Stimulated activated CD4-positive, alpha-beta T cell treated with anti-CD3 and anti-CD28 coated beads, Interleukin-1b, Interleukin-23, amount 100 ng/mL, for 24 hours (primary cell): ENCODE measurements around the gene RAB31.
A peak's percentile ranks its signal among the peaks of the same experiment; 100 is the strongest.
"Not testable (repeated sequence)": the region's sequence is repeated elsewhere in the genome, so short reads cannot be mapped to it uniquely, and the experiment has no call there.

Source experiments
- DNase-seq, 4 experiments: peaks; one replicate each; pipeline ENCODE4 v3.0.0-alpha.2; 2020; ENCODE audit warnings: low read depth in 4 of 4, low spot score in 1 of 4

The RAB31 gene, protein sequence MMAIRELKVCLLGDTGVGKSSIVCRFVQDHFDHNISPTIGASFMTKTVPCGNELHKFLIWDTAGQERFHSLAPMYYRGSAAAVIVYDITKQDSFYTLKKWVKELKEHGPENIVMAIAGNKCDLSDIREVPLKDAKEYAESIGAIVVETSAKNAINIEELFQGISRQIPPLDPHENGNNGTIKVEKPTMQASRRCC

DNA sequence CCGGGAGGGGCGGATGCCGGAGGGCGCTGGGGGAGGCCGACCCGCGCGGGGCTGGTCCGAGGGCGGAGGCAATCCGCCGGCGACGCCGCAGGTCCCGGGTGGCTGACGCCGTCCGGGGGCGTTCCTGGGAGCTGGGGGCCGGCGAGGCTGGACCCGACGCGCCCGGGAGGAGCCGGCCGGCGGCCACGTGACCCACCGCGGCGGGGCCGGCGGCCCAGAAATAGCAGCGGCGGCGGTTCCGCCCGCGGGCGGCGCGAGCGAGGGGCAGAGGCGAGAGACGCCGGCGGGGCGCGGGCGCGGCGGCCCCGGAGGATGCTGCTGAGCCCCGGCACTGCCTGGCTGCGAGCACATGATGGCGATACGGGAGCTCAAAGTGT, at the start of gene RAB31:
Gene RAB31, plus strand, starts transcription at position 245 of the 377 bp plus-strand sequence. Its CDS starts 105 bp downstream, at position 350.
- no peak for DNase-seq

GRCh38 chr18:9659499-9660375, 48.4 kb upstream of the RAB31 start:
- no peak for DNase-seq

DNA sequence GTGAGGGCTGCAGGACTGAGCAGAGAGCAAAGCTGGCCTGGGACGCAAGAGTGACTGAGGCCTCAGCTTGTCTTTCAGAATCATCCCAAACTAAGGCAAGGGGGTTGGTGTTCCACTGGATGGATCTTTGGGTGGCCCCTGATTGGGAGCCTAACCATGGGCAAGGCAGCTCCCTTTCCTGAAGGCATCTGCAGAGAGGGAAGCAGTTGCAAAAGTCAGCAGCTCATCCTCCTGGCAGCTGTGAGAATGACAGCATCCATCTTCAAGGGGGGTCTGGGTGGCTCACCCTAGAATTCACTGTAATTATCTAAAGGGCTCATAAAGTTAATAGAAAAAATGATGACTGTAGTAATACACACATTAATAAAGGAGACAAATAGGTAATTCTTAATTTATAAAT, 46.5 kb upstream of the RAB31 start:
- no peak for DNase-seq

GRCh38 chr18:9663377-9663776, 44.7 kb upstream of the RAB31 start:
- DNase-seq: no peak

- DNase-seq: no peak
Measured at GRCh38 chr18:9665314-9665713, 42.8 kb upstream of the RAB31 start.

- DNase-seq: no peak
Measured at GRCh38 chr18:9666548-9666947, 41.6 kb upstream of the RAB31 start.

GRCh38 chr18:9669016-9669415, 39.1 kb upstream of the RAB31 start:
- DNase-seq: no peak

- DNase-seq: no peak
Measured at GRCh38 chr18:9671214-9671613, 36.9 kb upstream of the RAB31 start.

DNA sequence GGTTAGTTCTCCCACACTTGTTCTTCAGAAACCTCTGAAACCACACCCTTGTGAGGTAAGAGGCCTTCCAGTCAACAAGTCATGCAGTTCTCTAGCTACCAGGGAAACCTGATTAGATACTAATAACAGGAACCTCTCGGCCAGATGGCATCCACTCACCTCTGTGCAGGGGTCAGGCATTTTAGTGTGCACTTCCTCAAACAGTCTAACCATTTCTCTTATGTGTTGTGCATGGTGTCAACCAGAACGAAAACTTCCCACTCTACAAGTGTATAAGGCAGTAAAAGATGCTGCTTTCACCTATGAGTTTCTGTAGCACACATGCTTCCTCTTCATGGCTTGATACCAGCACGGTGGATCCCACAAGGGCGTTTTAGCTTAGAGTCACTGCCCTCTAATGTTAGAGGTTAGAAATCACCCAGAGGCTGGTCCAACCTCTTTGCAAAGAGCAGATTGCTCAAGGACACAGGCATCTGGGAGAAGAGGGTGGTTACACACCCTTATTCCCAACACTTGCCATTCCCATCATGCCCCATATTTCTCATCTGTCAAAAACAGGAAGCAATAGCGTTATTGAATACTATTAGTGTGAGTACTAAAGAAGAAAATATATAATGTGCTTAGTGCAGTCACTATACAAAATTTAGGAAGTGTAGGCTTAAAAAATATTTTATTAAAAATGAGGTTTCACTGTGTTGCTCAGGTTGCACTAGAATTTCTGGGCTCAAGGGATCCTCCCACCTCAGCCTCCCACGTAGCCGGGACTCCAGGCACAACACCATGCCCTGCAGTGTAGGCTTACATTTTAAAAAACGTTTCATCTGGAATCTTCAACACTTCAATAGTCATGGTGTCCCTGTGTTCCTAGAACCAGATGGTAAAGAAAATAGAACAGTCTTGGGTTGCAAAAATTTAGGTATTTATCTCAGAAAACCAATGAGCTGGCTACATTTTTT, 34.5 kb upstream of the RAB31 start:
- peak in 1 of 4 experiments; percentile 3 for DNase-seq

DNA sequence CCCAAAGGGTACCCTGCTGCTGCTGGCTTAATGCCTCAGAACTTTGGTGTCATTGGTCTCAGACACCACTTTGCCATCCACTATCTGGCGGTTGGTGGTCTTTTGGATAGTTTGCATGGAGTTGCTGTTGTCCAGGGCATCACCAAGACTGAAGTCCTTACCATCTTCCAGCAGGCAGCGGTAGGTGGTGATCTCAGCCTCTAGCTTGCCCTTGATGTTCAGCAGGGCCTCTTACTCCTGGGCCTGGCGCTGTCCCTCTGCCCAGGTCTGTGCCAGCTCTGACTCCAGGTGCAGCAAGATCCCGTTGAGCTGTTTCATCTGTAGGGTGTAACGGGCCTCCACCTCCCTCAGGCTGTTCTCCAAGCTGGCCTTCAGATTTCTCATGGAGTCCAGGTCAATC, 29.9 kb upstream of the RAB31 start:
- not testable (repeated sequence) for DNase-seq

DNA sequence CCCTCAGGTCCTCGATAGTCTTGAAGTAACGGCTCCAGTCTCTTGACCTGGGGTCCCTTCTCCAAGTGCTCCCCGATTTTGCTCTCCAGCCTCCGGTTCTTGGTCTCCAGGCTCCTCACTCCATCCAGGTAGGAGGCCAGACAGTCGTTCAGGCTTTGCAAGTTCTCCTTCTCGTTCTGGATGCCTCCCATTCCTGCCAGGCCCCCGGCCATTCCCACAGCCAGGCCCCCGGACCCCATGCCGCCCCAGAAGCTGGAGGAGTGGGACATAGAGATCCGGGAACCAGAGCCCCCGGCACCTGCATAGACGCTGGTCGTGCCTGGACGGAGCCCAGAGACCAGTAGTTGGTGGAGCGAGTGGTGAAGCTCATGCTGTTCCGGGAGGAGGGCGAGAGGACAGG, 29.0 kb upstream of the RAB31 start:
- DNase-seq: no peak

DNA sequence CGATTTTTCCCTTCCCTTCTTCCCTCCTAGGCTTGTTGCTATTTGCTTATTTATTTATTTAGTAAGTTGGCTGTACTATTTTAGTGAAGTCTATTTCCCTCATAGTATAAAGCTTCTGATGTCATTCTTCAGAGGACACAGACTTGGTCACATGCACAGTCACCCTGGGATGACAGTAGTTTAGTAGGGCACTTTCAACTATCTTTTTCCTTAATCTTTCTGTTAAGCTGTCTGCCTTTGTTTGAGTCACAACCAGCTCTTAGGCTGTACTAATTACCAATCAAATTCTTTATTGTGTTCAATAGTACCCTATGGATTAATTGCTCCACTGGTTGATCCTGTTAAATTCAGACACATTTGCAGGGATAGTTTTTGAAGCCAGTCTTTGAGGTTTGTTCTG, 26.9 kb upstream of the RAB31 start:
- no peak for DNase-seq

- DNase-seq: no peak
Measured at GRCh38 chr18:9682572-9682971, 25.5 kb upstream of the RAB31 start.

DNA sequence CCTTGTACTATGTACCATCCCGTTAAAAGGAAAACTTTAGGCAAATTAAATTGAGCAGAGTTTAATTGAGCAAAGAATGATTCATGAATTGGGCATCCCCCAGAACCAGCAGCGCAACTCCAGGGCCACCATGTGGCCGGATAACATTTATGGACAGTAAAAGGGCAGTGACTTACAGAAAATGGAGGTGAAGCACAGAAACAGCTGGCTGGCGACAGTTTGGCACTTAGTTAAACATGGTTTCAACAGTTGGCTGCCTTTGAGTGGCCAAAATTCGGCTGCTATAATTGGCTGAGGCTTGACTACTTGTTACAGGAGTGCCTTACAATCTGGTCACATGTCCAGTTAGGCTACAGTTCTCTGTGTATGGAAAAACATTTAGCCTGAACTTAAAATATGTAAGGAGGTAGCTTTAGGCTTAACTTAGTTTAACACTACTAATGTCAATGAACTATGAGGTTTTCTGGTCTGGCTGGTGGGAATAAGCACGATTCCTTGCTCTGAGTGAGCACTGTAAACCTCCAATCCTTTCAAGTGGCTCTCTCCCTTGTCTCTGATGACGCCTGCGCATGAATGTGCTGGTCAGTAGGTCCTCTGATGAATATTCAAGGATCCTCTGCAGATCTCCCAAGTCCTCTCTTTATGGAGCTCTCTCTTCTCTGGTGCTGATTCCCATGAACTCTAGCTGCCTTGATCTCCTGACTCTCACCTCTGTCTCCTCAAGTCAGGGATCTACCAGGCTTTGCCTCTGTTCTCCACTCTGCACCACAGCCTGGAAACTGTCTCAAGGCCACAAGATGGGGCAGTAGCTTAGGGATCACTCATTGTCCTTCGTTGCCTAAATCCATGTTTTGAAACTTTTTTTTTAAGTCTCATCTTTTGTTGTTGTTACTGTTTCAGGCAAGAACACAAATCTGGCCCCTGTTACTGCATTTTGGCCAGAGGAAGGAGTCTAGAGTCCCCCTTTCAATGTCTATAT, 24.4 kb upstream of the RAB31 start:
- no peak for DNase-seq

- no peak for DNase-seq
Measured at GRCh38 chr18:9684881-9685614, 23.1 kb upstream of the RAB31 start.

DNA sequence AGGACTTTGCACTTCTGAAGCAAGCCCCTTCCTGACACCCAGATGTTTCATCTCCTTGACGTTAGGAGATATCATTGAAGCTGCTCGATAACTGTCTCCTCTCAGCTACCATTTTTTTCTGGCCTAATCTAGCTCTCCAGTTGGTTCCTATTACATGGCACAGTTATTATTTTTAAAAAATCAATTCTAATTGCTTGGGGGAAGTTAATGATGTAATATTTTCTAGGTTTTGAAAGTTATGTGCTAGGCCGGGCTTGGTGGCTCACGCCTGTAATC, 22.5 kb upstream of the RAB31 start:
- no peak for DNase-seq

DNA sequence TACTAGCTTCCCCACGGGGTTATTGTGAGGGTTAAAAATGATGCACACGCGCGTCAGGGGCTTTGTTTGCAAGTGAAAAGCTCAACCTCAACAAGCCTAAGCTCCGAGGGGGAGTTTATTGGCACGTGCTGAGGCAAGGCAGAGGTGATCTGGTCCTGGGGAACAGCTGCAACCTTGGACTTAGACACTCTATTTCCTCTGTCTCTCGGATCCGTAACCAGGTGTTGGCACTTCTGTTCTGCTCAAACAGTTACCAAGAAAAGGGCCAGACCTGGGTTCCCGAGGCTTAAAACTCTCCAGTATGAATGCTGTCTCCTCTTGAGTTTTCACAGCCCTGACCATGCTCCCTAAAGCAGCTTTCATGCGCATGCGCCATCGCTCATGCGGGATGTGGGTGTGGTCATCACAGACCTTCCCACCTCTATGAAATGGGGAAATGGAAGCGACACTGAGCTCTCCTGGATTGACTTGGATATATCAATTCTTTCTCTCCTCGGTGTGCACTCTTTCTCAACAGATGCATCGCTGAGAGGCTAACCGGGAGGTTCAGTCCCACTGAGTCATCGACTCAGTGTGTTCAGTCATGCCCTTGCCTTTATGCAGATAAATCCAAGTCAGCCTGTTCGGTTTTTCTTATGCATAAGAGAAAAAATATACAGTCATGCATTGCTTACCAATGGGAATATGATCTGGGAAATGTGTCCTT, 19.9 kb upstream of the RAB31 start:
- no peak for DNase-seq

GRCh38 chr18:9689253-9689652, 18.8 kb upstream of the RAB31 start:
- no peak for DNase-seq

DNA sequence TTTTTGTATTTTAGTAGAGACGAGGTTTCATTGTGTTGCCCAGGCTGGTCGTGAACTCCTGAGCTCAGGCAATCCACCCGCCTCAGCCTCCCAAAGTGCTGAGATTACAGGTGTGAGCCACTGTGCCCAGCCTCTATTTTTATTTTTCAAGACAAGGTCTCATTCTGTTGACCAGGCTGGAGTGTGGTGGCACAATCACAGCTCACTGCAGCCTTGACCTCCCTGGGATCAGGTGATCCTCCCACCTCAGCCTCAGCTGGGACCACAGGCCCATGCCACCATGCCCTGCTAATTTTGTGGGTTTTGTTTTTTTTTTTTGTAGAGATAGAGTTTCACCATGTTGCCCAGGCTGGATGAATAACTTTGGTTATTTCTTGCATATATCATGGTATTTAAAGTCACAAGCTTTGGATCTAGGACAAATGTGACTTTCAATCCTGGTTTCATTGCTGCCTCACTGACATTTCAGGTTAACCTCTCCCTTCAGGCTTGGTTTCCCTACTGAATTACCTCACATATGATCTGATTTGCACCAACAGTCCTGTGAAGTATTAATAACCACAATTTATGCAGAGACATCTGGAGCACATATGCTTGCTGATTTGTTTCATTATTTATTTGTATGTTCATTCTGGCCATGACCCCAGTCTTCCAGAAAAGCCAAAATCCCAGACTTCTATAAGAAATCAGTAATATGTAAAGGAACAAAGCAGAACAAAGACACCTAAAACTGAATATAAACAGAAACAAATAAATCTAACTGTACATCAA, 17.5 kb upstream of the RAB31 start:
- no peak for DNase-seq
